HepG2 (cell line): ENCODE measurements around the gene CAPZA1. TPM values are rescaled to one million over a fixed set of nuclear protein-coding genes. Genes with fewer than 3 reads are reported as not detected.

Source experiments
- ARHGAP35 ChIP-seq: sonication (generic); formaldehyde crosslinking; IDR thresholded peaks from 2 replicates; pipeline ENCODE4 v1.9.0; 2022; ENCODE audit warnings: mild to moderate bottlenecking, inconsistent platforms, moderate library complexity, missing genetic modification reagents, borderline replicate concordance
- BCL3 ChIP-seq: sonication (generic); formaldehyde crosslinking; IDR thresholded peaks from 2 replicates; pipeline ENCODE4 v1.5.1; 2020; ENCODE audit warnings: mild to moderate bottlenecking, missing genetic modification reagents, moderate library complexity
- BRD4 ChIP-seq: sonication (generic); formaldehyde crosslinking; IDR thresholded peaks from 2 replicates; pipeline ENCODE4 v1.4.0; 2020; ENCODE audit warnings: missing genetic modification reagents
- CREB3 ChIP-seq: sonication (generic); formaldehyde crosslinking; IDR thresholded peaks from 2 replicates; pipeline ENCODE4 v1.5.0; 2020; ENCODE audit warnings: missing genetic modification reagents
- E2F1 ChIP-seq: sonication (generic); formaldehyde crosslinking; IDR thresholded peaks from 2 replicates; pipeline ENCODE4 v1.5.0; 2020; ENCODE audit warnings: missing genetic modification reagents
- ELF4 ChIP-seq: sonication (generic); formaldehyde crosslinking; IDR thresholded peaks from 2 replicates; pipeline ENCODE4 v1.5.0; 2020; ENCODE audit warnings: missing genetic modification reagents, mild to moderate bottlenecking, moderate library complexity, borderline replicate concordance
- GLMP ChIP-seq: sonication (generic); formaldehyde crosslinking; IDR thresholded peaks from 2 replicates; pipeline ENCODE4 v1.9.0; 2021; ENCODE audit warnings: missing genetic modification reagents, mild to moderate bottlenecking, borderline replicate concordance
- HDAC2 ChIP-seq: sonication (generic); formaldehyde crosslinking; IDR thresholded peaks from 2 replicates; pipeline ENCODE4 v1.4.0; 2020; ENCODE audit warnings: missing genetic modification reagents
- HNRNPLL ChIP-seq: fragments of 200-400 bp; formaldehyde crosslinking; IDR thresholded peaks from 2 replicates; pipeline ENCODE4 v1.6.1; 2017; ENCODE audit warnings: mild to moderate bottlenecking, low read depth, low read length; ENCODE audit not compliant: poor library complexity, severe bottlenecking
- IKZF1 ChIP-seq: fragments of 450-650 bp; IDR thresholded peaks from 2 replicates; pipeline ENCODE4 v1.7.1; 2016
- MLLT10 ChIP-seq: sonication (generic); formaldehyde crosslinking; IDR thresholded peaks from 2 replicates; pipeline ENCODE4 v1.4.0; 2020; ENCODE audit warnings: missing genetic modification reagents
- NFIC ChIP-seq: IDR thresholded peaks from 2 replicates; pipeline ENCODE4 v1.6.1; 2012; ENCODE audit warnings: mild to moderate bottlenecking, low read length, inconsistent platforms
- SNRNP70 ChIP-seq: fragments of 200-400 bp; formaldehyde crosslinking; IDR thresholded peaks from 2 replicates; pipeline ENCODE4 v1.6.1; 2017; ENCODE audit warnings: mild to moderate bottlenecking, low read depth, low read length, moderate library complexity
- SOX6 ChIP-seq, 2 experiments: fragments of 450-650 bp in 1 of 2; sonication (generic) in 1 of 2; formaldehyde crosslinking in 1 of 2; IDR thresholded peaks; 2 replicates each; pipeline versions ENCODE4 v1.4.0 to v1.6.1; 2017 to 2020; ENCODE audit warnings: antibody characterized with exemption in 1 of 2, mild to moderate bottlenecking in 1 of 2, missing genetic modification reagents in 1 of 2
- TP53 ChIP-seq: sonication (generic); formaldehyde crosslinking; conservative IDR thresholded peaks from 2 replicates; pipeline ENCODE4 v1.4.0; 2020; ENCODE audit warnings: missing genetic modification reagents
- ZBED4 ChIP-seq: sonication (generic); formaldehyde crosslinking; IDR thresholded peaks from 2 replicates; pipeline ENCODE4 v1.4.0; 2020; ENCODE audit warnings: missing genetic modification reagents, borderline replicate concordance
- ZNF350 ChIP-seq: sonication (generic); formaldehyde crosslinking; IDR thresholded peaks from 2 replicates; pipeline ENCODE4 v1.4.0; 2020; ENCODE audit warnings: mild to moderate bottlenecking, low read depth, missing genetic modification reagents, borderline replicate concordance
- ZNF501 ChIP-seq: sonication (generic); formaldehyde crosslinking; IDR thresholded peaks from 2 replicates; pipeline ENCODE4 v1.5.1; 2020; ENCODE audit warnings: mild to moderate bottlenecking, moderate library complexity, missing genetic modification reagents
- ZNF784 ChIP-seq: sonication (generic); formaldehyde crosslinking; IDR thresholded peaks from 2 replicates; pipeline ENCODE4 v1.5.1; 2020; ENCODE audit warnings: missing genetic modification reagents, mild to moderate bottlenecking, borderline replicate concordance
- polyA plus RNA-seq, 8 experiments: library from polyadenylated mRNA; depleted of rRNA in 3 of 8; stranded (reverse) in 7 of 8; unstranded in 1 of 8; fragments of >200 nt; fragmentation: Illumina TruSeq in 4 of 8; extraction: Trizol in 4 of 8; gene quantifications; 2 replicates each; pipeline versions ENCODE4 v1.2.1 to v1.2.3, GENCODE V29; 2011 to 2016; ENCODE audit warnings: low read depth in 4 of 8, missing spikeins in 1 of 8, mixed read lengths in 1 of 8; ENCODE audit not compliant: insufficient read depth in 1 of 8
- total RNA-seq, 5 experiments: library from RNA; depleted of rRNA; stranded (reverse); fragments of >200 nt; fragmentation: Illumina TruSeq; extraction: Trizol; gene quantifications; 2 replicates each; pipeline ENCODE4 v1.2.3, GENCODE V29; 2016; ENCODE audit warnings: low read depth in 1 of 5

CAPZA1 gene
- total and polyA plus RNA-seq, 2 of the 13 experiments (the other 11 are each of a cell fraction or from before 2014, with no cell fraction given): 67.0 to 117 TPM

GRCh38 chr1:112674986-112675727 is 55.5 kb downstream of the CAPZA1 start (continued):
- TF ChIP-seq BCL3 (peak; percentile 44; the same call in 1 of the 2 replicates), SOX6 (IDR thresholded peaks at IDR 0.05) (no peak), SOX6 (CRISPR knock-in tag; IDR thresholded peaks at IDR 0.05) (no peak), HDAC2 (CRISPR knock-in tag) (no peak), ELF4 (CRISPR knock-in tag) (no peak), ZNF501 (0 out of 2 replicates have a peak, but pooled peaks have one; percentile 5), HNRNPLL (peak; percentile 48), IKZF1 (no peak), SNRNP70 (no peak), ZNF784 (CRISPR knock-in tag) (no peak), ARHGAP35 (CRISPR knock-in tag) (peak; percentile 7; the same call in 1 of the 2 replicates), ZNF350 (CRISPR knock-in tag) (no peak), ZBED4 (no peak), BRD4 (CRISPR knock-in tag) (no peak), GLMP (CRISPR knock-in tag) (no peak), TP53 (CRISPR knock-in tag) (0 out of 2 replicates have a peak, but pooled peaks have one; percentile 40), NFIC (no peak), CREB3 (CRISPR knock-in tag) (no peak), E2F1 (CRISPR knock-in tag) (0 out of 2 replicates have a peak, but pooled peaks have one; percentile 55), MLLT10 (CRISPR knock-in tag) (no peak)
